Smooth muscle cell (in vitro differentiated cells): ENCODE measurements around the gene TMC3. TPM values are rescaled to one million over a fixed set of nuclear protein-coding genes. Genes with fewer than 3 reads are reported as not detected.

ENCODE experiments used
- DNase-seq: peaks from one replicate; lab custom pipeline; 2025; ENCODE audit not compliant: unreplicated experiment; lab: John Stamatoyannopoulos, UW
- H2AFZ ChIP-seq: fragments of 200-600 bp; sonication (generic); 2 replicates; pipeline ENCODE4 v1.6.0; 2016; ENCODE audit warnings: antibody characterized with exemption, low read depth, mild to moderate bottlenecking
- H3F3A ChIP-seq: fragments of 200-600 bp; sonication (generic); 2 replicates; pipeline ENCODE4 v1.6.0; 2017; ENCODE audit warnings: antibody characterized with exemption, low read depth
- H3K27ac ChIP-seq: fragments of 200-600 bp; sonication (generic); 2 replicates; pipeline ENCODE4 v1.5.1; 2016; ENCODE audit warnings: low read depth, mild to moderate bottlenecking
- H3K27me3 ChIP-seq: fragments of 200-600 bp; sonication (generic); 2 replicates; pipeline ENCODE4 v1.6.1; 2016; ENCODE audit warnings: low read depth, mild to moderate bottlenecking
- H3K36me3 ChIP-seq: fragments of 200-600 bp; sonication (generic); 2 replicates; pipeline ENCODE4 v1.5.1; 2016; ENCODE audit warnings: low read depth
- H3K4me1 ChIP-seq: fragments of 200-600 bp; sonication (generic); 2 replicates; pipeline ENCODE4 v1.5.1; 2016; ENCODE audit warnings: low read depth
- H3K4me2 ChIP-seq: fragments of 200-600 bp; sonication (generic); 2 replicates; pipeline ENCODE4 v1.6.0; 2016; ENCODE audit warnings: mild to moderate bottlenecking
- H3K4me3 ChIP-seq: fragments of 200-600 bp; sonication (generic); 2 replicates; pipeline ENCODE4 v1.5.1; 2016; ENCODE audit warnings: mild to moderate bottlenecking
- H3K79me2 ChIP-seq: fragments of 200-600 bp; sonication (generic); 2 replicates; pipeline ENCODE4 v1.6.0; 2016; ENCODE audit warnings: low read depth, mild to moderate bottlenecking
- H3K9ac ChIP-seq: fragments of 200-600 bp; sonication (generic); 2 replicates; pipeline ENCODE4 v1.6.0; 2016; ENCODE audit warnings: low read depth
- H3K9me3 ChIP-seq: fragments of 200-600 bp; sonication (generic); replicated peaks from 2 replicates; pipeline ENCODE4 v1.5.1; 2016; ENCODE audit warnings: low read depth
- H4K20me1 ChIP-seq: fragments of 200-600 bp; sonication (generic); 2 replicates; pipeline ENCODE4 v1.6.0; 2016; ENCODE audit warnings: low read depth
- CTCF ChIP-seq: fragments of 200-600 bp; sonication (generic); IDR thresholded peaks from 2 replicates; pipeline ENCODE4 v1.5.1; 2017; ENCODE audit warnings: borderline replicate concordance, mild to moderate bottlenecking, antibody characterized with exemption; ENCODE audit not compliant: insufficient read depth, poor library complexity, severe bottlenecking
- WGBS: methylation state at CpG from one replicate; pipeline ENCODE4 v1.1.7; 2016; ENCODE audit warnings: low lambda C conversion rate; 5-methylcytosine and 5-hydroxymethylcytosine counted together
- polyA plus RNA-seq: library from polyadenylated mRNA; unstranded; fragments of >200 nt; fragmentation: Nextera tagmentation; extraction: Ambion mirVana; gene quantifications from 2 replicates; pipeline ENCODE4 v1.2.1, GENCODE V29; 2016
- total RNA-seq: library from RNA; depleted of rRNA; stranded (reverse); fragments of >200 nt; gene quantifications from 2 replicates; pipeline ENCODE4 v1.2.3, GENCODE V29; 2014

The TMC3 gene
- total and polyA plus RNA-seq, 2 experiments from 2014 or later = not detected

GRCh38 chr15:81411969-81412633 is 38.1 kb upstream of the TMC3 start:
- no peak for DNase-seq
- TF ChIP-seq CTCF = no peak
- no peaks in the 10 kb centered on the region for H3K9me3 ChIP-seq
- no peak overlapping the region for H3K4me2 ChIP-seq
- no peaks in the 10 kb centered on the region for H3K79me2 ChIP-seq
- H3F3A ChIP-seq = no peaks in the 10 kb centered on the region
- no peak overlapping the region for H3K27ac ChIP-seq
- peaks cover 13% of the 10 kb centered on the region for H3K27me3 ChIP-seq
- no peaks in the 10 kb centered on the region for H4K20me1 ChIP-seq
- no peak overlapping the region for H3K9ac ChIP-seq
- H3K36me3 ChIP-seq = no peaks in the 10 kb centered on the region
- no peaks in the 10 kb centered on the region for H3K4me1 ChIP-seq
- H2AFZ ChIP-seq = no peak overlapping the region
- H3K4me3 ChIP-seq = no peak overlapping the region
- WGBS = 79% methylated on average over 5 of the region's 5 CpGs

- no peak overlapping the region for H3K9ac ChIP-seq
- no peaks in the 10 kb centered on the region for H3K36me3 ChIP-seq
- H3K9me3 ChIP-seq = no peaks in the 10 kb centered on the region
- no peak overlapping the region for H3K27ac ChIP-seq
- no peak overlapping the region for H2AFZ ChIP-seq
- DNase-seq = no peak
- H3F3A ChIP-seq = no peaks in the 10 kb centered on the region
- no peak for TF ChIP-seq CTCF
- peaks cover 24% of the 10 kb centered on the region for H3K27me3 ChIP-seq
- H3K4me1 ChIP-seq = no peaks in the 10 kb centered on the region
- WGBS = 52% methylated on average over 2 of the region's 2 CpGs
- H3K79me2 ChIP-seq = no peaks in the 10 kb centered on the region
- no peak overlapping the region for H3K4me2 ChIP-seq
- H3K4me3 ChIP-seq = no peak overlapping the region
- H4K20me1 ChIP-seq = no peaks in the 10 kb centered on the region
These were observed 37.0 kb upstream of the TMC3 start for GRCh38 chr15:81411051-81411450.

GRCh38 chr15:81410318-81410753 is 36.3 kb upstream of the TMC3 start:
- peak overlapping the region; percentile 79 for H2AFZ ChIP-seq
- H3K4me2 ChIP-seq = peak overlapping the region; percentile 67
- no peaks in the 10 kb centered on the region for H3K79me2 ChIP-seq
- H3K9me3 ChIP-seq = no peaks in the 10 kb centered on the region
- H4K20me1 ChIP-seq = no peaks in the 10 kb centered on the region
- H3K36me3 ChIP-seq = no peaks in the 10 kb centered on the region
- peak; percentile 66 for TF ChIP-seq CTCF
- peaks cover 27% of the 10 kb centered on the region for H3K27me3 ChIP-seq
- no peaks in the 10 kb centered on the region for H3K4me1 ChIP-seq
- no peaks in the 10 kb centered on the region for H3F3A ChIP-seq
- WGBS = 5% methylated on average over 4 of the region's 4 CpGs
- H3K27ac ChIP-seq = no peak overlapping the region
- no peak for DNase-seq
- no peak overlapping the region for H3K9ac ChIP-seq
- H3K4me3 ChIP-seq = peak overlapping the region; percentile 13

- no peak overlapping the region for H3K4me2 ChIP-seq
- no peaks in the 10 kb centered on the region for H3K36me3 ChIP-seq
- no peaks in the 10 kb centered on the region for H3K79me2 ChIP-seq
- no peak for TF ChIP-seq CTCF
- no peaks in the 10 kb centered on the region for H3K4me1 ChIP-seq
- no peak overlapping the region for H3K27ac ChIP-seq
- no peaks in the 10 kb centered on the region for H3K9me3 ChIP-seq
- H4K20me1 ChIP-seq = no peaks in the 10 kb centered on the region
- peaks cover 27% of the 10 kb centered on the region for H3K27me3 ChIP-seq
- no peak overlapping the region for H3K9ac ChIP-seq
- WGBS = 81% methylated on average over 10 of the region's 10 CpGs
- no peak overlapping the region for H3K4me3 ChIP-seq
- no peak overlapping the region for H2AFZ ChIP-seq
- H3F3A ChIP-seq = no peaks in the 10 kb centered on the region
- no peak for DNase-seq
These were observed 33.7 kb upstream of the TMC3 start for GRCh38 chr15:81407718-81408117.
